ENCODE results near the gene AIFM2.

DNA sequence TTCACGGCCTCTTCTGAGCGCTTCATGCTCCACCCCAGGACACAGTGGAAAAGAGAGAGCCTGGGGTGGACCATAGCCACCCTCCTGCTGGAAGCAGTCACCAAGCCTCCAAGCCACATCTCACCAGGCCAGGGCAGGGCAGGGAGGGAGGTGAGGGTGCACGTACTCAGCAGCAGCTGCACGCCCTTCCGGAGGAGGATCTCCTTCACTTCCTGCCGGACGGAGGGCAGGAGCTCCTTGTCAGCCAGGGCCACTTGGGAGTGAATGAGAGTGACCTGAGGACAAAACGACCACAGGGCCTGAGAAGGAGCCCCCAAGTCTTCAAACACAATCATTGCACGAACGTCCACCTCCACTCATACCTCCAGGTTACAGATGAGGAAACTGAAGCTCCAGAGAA lies 15.0 kb downstream of the AIFM2 start:
- no peak for TF ChIP-seq EZH2phosphoT487 (IDR thresholded peaks at IDR 0.05; ENCODE audit: low read length)
- TF ChIP-seq CTCF (IDR thresholded peaks at IDR 0.05; ENCODE audit: low read length) = no peak
- no peak for TF ChIP-seq EZH2 (optimal IDR thresholded peaks at IDR 0.05; ENCODE audit: low read depth, low read length)
